ENCODE results near the gene KCNMA1.

Gene KCNMA1

GRCh38 chr10:77678146-77678545 lies 40.5 kb upstream of the KCNMA1 start:
- H3K36me3 ChIP-seq (ENCODE audit: control insufficient read depth, insufficient read depth, low read length), result no peaks in the 10 kb centered on the region
- no peak overlapping the region for H3K4me3 ChIP-seq (ENCODE audit: extremely low read depth, insufficient read depth, low read length, poor library complexity, severe bottlenecking)
- peaks cover 4% of the 10 kb centered on the region for H3K4me1 ChIP-seq (ENCODE audit: control insufficient read depth, insufficient read depth, low read length, poor library complexity, severe bottlenecking)
- H3K27ac ChIP-seq (ENCODE audit: low read depth, low read length, severe bottlenecking), result no peak overlapping the region
- no peaks in the 10 kb centered on the region for H3K9me3 ChIP-seq (ENCODE audit: control insufficient read depth, low read length)
- 81 to 100% methylated on average over 1 to 2 of the region's 3 CpGs for whole genome bisulfite sequencing, 2 experiments (ENCODE audit: insufficient coverage in 2 of 2)

- H3K4me3 ChIP-seq (ENCODE audit: extremely low read depth, insufficient read depth, low read length, poor library complexity, severe bottlenecking), result no peak overlapping the region
- H3K36me3 ChIP-seq (ENCODE audit: control insufficient read depth, insufficient read depth, low read length), result no peaks in the 10 kb centered on the region
- no peak overlapping the region for H3K27ac ChIP-seq (ENCODE audit: low read depth, low read length, severe bottlenecking)
- 88 to 96% methylated on average over 3 to 4 of the region's 4 CpGs for WGBS, 2 experiments (ENCODE audit: insufficient coverage in 2 of 2)
- H3K9me3 ChIP-seq (ENCODE audit: control insufficient read depth, low read length), result no peaks in the 10 kb centered on the region
- peaks cover 4% of the 10 kb centered on the region for H3K4me1 ChIP-seq (ENCODE audit: control insufficient read depth, insufficient read depth, low read length, poor library complexity, severe bottlenecking)
Observed at GRCh38 chr10:77675347-77675746, 37.7 kb upstream of the KCNMA1 start.

- Histone ChIP-seq H3K9me3 (ENCODE audit: control insufficient read depth, low read length) (no peaks in the 10 kb centered on the region), H3K36me3 (ENCODE audit: control insufficient read depth, insufficient read depth, low read length) (no peaks in the 10 kb centered on the region), H3K27ac (ENCODE audit: low read depth, low read length, severe bottlenecking) (no peak overlapping the region), H3K4me3 (ENCODE audit: extremely low read depth, insufficient read depth, low read length, poor library complexity, severe bottlenecking) (no peak overlapping the region), H3K4me1 (ENCODE audit: control insufficient read depth, insufficient read depth, low read length, poor library complexity, severe bottlenecking) (peaks cover 4% of the 10 kb centered on the region)
- 94 to 96% methylated on average over 5 to 6 of the region's 6 CpGs for WGBS, 2 experiments (ENCODE audit: insufficient coverage in 2 of 2)
Observed at GRCh38 chr10:77673515-77674140, 36.0 kb upstream of the KCNMA1 start.

DNA sequence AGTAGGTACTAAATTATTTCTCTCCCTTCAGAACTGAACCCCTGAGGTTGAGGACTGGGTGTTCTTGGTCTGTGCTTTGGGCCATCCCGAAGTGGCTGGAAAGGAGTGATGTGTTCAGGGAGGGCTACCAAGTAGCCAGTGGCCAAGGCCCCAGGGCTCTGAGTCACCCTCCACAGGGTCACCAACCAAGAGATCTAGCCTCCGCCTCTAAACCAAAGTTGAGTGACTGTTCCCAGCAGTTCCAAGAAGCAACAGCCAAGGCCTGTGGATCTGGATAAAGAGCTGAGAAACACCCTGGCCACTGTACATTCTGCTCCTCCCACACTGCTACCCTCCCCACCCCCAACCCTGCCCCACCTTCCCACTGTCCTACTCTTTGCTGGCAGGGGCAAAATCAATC lies 35.5 kb upstream of the KCNMA1 start:
- no peak overlapping the region for H3K27ac ChIP-seq (ENCODE audit: low read depth, low read length, severe bottlenecking)
- H3K4me3 ChIP-seq (ENCODE audit: extremely low read depth, insufficient read depth, low read length, poor library complexity, severe bottlenecking), result no peak overlapping the region
- no peaks in the 10 kb centered on the region for H3K36me3 ChIP-seq (ENCODE audit: control insufficient read depth, insufficient read depth, low read length)
- WGBS, 2 experiments (ENCODE audit: insufficient coverage in 2 of 2), result 100% methylated on average over 1 of the region's 2 CpGs
- no peaks in the 10 kb centered on the region for H3K9me3 ChIP-seq (ENCODE audit: control insufficient read depth, low read length)
- H3K4me1 ChIP-seq (ENCODE audit: control insufficient read depth, insufficient read depth, low read length, poor library complexity, severe bottlenecking), result peaks cover 4% of the 10 kb centered on the region

DNA sequence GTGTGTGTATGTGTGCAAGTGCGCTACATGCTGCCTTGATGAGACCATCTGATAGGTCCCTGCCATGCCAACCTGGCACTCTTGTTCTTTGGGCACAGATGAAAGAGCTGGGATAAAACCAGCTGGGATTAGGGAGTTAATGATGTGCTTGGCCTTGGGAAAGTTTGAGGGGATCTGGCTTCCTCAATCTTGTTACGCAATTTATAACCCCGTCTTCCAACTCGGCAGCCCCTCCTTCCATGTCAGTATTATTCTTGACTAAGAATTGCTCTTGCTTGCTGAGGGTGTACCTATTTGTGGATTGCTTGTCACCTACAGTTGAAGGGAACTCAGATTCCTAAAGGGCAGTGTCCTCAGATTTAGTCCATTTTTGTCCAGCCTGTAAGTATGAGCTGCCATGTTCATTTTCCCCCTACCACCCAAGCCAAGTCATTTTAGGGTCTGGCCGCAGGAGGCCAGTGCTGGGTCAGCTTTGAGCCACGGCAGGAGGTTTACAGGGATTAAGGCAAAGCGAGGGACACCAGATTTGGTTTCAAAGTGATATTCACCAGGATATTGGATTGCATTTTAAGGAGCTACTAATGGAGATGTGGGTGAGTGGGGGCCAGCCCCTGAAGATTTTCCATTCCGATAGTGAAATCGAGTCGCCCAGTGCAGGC lies 34.1 kb upstream of the KCNMA1 start:
- 83 to 93% methylated on average over 5 to 7 of the region's 10 CpGs for WGBS, 2 experiments (ENCODE audit: insufficient coverage in 2 of 2)
- no peaks in the 10 kb centered on the region for H3K36me3 ChIP-seq (ENCODE audit: control insufficient read depth, insufficient read depth, low read length)
- H3K4me1 ChIP-seq (ENCODE audit: control insufficient read depth, insufficient read depth, low read length, poor library complexity, severe bottlenecking), result no peaks in the 10 kb centered on the region
- H3K4me3 ChIP-seq (ENCODE audit: extremely low read depth, insufficient read depth, low read length, poor library complexity, severe bottlenecking), result no peak overlapping the region
- H3K27ac ChIP-seq (ENCODE audit: low read depth, low read length, severe bottlenecking), result no peak overlapping the region
- H3K9me3 ChIP-seq (ENCODE audit: control insufficient read depth, low read length), result no peaks in the 10 kb centered on the region

GRCh38 chr10:77670817-77671443 lies 33.3 kb upstream of the KCNMA1 start:
- Histone ChIP-seq H3K27ac (ENCODE audit: low read depth, low read length, severe bottlenecking) (no peak overlapping the region), H3K36me3 (ENCODE audit: control insufficient read depth, insufficient read depth, low read length) (no peaks in the 10 kb centered on the region), H3K4me1 (ENCODE audit: control insufficient read depth, insufficient read depth, low read length, poor library complexity, severe bottlenecking) (no peaks in the 10 kb centered on the region), H3K4me3 (ENCODE audit: extremely low read depth, insufficient read depth, low read length, poor library complexity, severe bottlenecking) (no peak overlapping the region), H3K9me3 (ENCODE audit: control insufficient read depth, low read length) (no peaks in the 10 kb centered on the region)
- 70% methylated on average over 5 of the region's 5 CpGs for WGBS, 2 experiments (ENCODE audit: insufficient coverage in 2 of 2)

DNA sequence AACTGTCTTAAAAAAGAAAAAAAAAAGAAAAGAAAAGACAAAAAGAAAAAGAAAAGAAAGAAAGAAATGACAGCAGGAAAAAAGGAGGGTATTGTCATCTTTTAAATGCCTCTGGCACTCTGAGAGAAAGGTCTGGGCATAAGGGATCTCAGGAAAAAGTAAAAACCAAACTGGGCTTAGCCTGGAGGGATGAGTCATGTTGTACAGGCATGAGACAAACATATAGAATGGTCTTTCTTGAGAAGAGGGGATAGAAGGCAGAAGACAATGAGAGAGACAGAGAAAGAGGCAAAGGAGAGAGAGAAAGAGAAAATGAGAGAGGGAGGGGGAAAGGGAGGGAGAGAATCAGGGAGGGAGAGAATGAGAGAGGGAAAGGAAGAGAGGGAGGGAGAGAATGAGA lies 32.3 kb upstream of the KCNMA1 start:
- Histone ChIP-seq H3K27ac (ENCODE audit: low read depth, low read length, severe bottlenecking) (no peak overlapping the region), H3K36me3 (ENCODE audit: control insufficient read depth, insufficient read depth, low read length) (no peaks in the 10 kb centered on the region), H3K9me3 (ENCODE audit: control insufficient read depth, low read length) (no peaks in the 10 kb centered on the region), H3K4me1 (ENCODE audit: control insufficient read depth, insufficient read depth, low read length, poor library complexity, severe bottlenecking) (no peaks in the 10 kb centered on the region), H3K4me3 (ENCODE audit: extremely low read depth, insufficient read depth, low read length, poor library complexity, severe bottlenecking) (no peak overlapping the region)

DNA sequence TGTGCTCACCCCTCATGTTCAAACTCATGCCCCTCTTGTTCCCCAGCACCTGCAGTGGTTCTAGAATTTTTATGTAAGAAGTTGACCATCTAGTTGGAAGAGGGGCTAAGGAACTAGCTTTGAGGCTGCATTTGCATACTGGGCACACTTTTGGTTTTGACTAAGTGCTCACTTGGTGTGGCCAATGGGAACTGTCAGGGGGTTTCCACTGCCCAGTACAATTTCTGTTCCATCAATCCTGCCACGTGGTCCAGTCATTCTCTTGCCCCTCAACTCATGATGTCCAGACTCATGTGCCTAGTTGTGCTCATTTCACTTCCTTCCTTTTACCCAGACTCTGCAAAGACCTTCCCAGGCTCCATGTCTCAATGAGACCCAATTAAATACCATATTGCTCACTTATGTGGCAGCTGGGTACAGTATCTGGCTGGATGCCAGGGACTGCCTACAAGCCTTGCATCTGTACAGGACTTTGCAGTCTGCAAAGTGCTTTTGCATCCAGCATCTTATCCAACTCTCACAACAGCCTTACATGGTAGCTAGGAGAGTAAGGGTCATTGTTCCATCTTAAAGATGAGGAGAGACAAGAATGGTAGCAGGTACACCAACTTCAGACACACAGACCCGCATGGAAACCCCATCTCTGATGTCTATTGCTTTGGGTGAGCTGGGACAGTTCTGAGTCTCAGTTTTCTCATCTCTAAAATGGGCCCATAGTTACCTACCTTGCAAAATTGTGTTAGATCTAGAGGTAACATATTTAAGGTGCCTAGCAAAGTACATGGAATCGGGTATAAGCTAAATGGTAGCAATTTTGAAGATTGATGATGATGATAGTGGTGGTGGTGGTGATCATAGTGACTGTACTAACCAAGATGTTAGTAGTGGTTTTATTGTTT lies 30.1 kb upstream of the KCNMA1 start:
- Histone ChIP-seq H3K4me1 (ENCODE audit: control insufficient read depth, insufficient read depth, low read length, poor library complexity, severe bottlenecking) (no peaks in the 10 kb centered on the region), H3K9me3 (ENCODE audit: control insufficient read depth, low read length) (no peaks in the 10 kb centered on the region), H3K4me3 (ENCODE audit: extremely low read depth, insufficient read depth, low read length, poor library complexity, severe bottlenecking) (no peak overlapping the region), H3K27ac (ENCODE audit: low read depth, low read length, severe bottlenecking) (no peak overlapping the region), H3K36me3 (ENCODE audit: control insufficient read depth, insufficient read depth, low read length) (no peaks in the 10 kb centered on the region)
- 61 to 78% methylated on average over 2 of the region's 3 CpGs for WGBS, 2 experiments (ENCODE audit: insufficient coverage in 2 of 2)

- no peak overlapping the region for H3K4me3 ChIP-seq (ENCODE audit: extremely low read depth, insufficient read depth, low read length, poor library complexity, severe bottlenecking)
- H3K9me3 ChIP-seq (ENCODE audit: control insufficient read depth, low read length), result no peaks in the 10 kb centered on the region
- 75% methylated on average over 2 of the region's 2 CpGs; no CpG with 5 or more reads in 1 of the 2 experiments for WGBS, 2 experiments (ENCODE audit: insufficient coverage in 2 of 2)
- H3K27ac ChIP-seq (ENCODE audit: low read depth, low read length, severe bottlenecking), result no peak overlapping the region
- no peaks in the 10 kb centered on the region for H3K36me3 ChIP-seq (ENCODE audit: control insufficient read depth, insufficient read depth, low read length)
- peaks cover 2% of the 10 kb centered on the region for H3K4me1 ChIP-seq (ENCODE audit: control insufficient read depth, insufficient read depth, low read length, poor library complexity, severe bottlenecking)
Observed at GRCh38 chr10:77666821-77667220, 29.2 kb upstream of the KCNMA1 start.

DNA sequence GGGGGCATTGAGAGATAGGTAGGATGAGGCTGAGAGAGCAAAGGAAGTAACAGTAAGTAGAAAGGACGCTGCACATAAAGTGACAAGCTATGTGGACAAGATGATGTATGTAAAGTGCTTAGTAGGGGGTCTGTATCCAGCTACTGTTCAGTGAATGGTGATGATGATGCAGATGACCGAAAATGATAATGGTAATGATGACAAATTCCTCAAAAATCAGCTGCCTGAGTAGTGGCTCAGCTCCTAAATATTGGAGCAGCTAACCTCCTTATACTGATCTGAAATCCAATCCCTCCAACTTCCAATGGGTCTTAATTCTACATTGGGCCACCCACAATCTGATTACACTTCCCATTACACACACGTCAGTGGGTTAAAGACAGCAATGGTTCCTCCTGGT lies 27.1 kb upstream of the KCNMA1 start:
- H3K4me1 ChIP-seq (ENCODE audit: control insufficient read depth, insufficient read depth, low read length, poor library complexity, severe bottlenecking), result peaks cover 3% of the 10 kb centered on the region
- H3K36me3 ChIP-seq (ENCODE audit: control insufficient read depth, insufficient read depth, low read length), result no peaks in the 10 kb centered on the region
- H3K9me3 ChIP-seq (ENCODE audit: control insufficient read depth, low read length), result peaks cover 6% of the 10 kb centered on the region
- no peak overlapping the region for H3K27ac ChIP-seq (ENCODE audit: low read depth, low read length, severe bottlenecking)
- no peak overlapping the region for H3K4me3 ChIP-seq (ENCODE audit: extremely low read depth, insufficient read depth, low read length, poor library complexity, severe bottlenecking)
- 73 to 84% methylated on average over 2 to 3 of the region's 3 CpGs for WGBS, 2 experiments (ENCODE audit: insufficient coverage in 2 of 2)

Data from mesodermal cell (in vitro differentiated cells).